PC-9 (cell line): Measurements from ENCODE around the gene GIMAP8. TPM values are rescaled to one million over a fixed set of nuclear protein-coding genes. Genes with fewer than 3 reads are reported as not detected.

Experiments
- BruUV-seq: library from RNA; stranded (reverse); fragments of 400-500 nt; replicated peaks from 2 replicates; lab custom pipeline; 2021; lab: Mats Ljungman, UMichigan
- CTCF ChIA-PET: fragments of 300-600 bp; sonication (Branson Sonifier 250); formaldehyde crosslinking; loops from one replicate; lab custom pipeline; 2022; ENCODE audit warnings: antibody characterized with exemption; lab: Charles Lee
- POLR2A ChIA-PET: fragments of 300-600 bp; sonication (Branson Sonifier 250); formaldehyde crosslinking; loops from one replicate; lab custom pipeline; 2022; ENCODE audit warnings: antibody characterized with exemption; ENCODE audit not compliant: unreplicated experiment; lab: Charles Lee
- DNase-seq, 2 experiments: peaks; one replicate each; pipeline versions ENCODE4 v3.0.0 to v3.0.0-alpha.2; 2015 to 2022; ENCODE audit warnings: mixed read lengths in 1 of 2
- H2AFZ ChIP-seq: fragments of 200-600 bp; sonication (generic); 2 replicates; pipeline ENCODE4 v1.8.1; 2017; ENCODE audit warnings: antibody characterized with exemption
- H3F3A ChIP-seq: fragments of 200-600 bp; sonication (generic); 2 replicates; pipeline ENCODE4 v1.8.1; 2017; ENCODE audit warnings: antibody characterized with exemption, mild to moderate bottlenecking, low read depth; ENCODE audit not compliant: insufficient read depth
- H3K27ac ChIP-seq: fragments of 200-600 bp; sonication (generic); 2 replicates; pipeline ENCODE4 v1.6.1; 2016; ENCODE audit warnings: mixed run types
- H3K27me3 ChIP-seq: fragments of 200-600 bp; sonication (generic); 2 replicates; pipeline ENCODE4 v1.6.1; 2016; ENCODE audit warnings: low read depth, mixed run types; ENCODE audit not compliant: insufficient read depth
- H3K36me3 ChIP-seq: fragments of 200-600 bp; sonication (generic); 2 replicates; pipeline ENCODE4 v1.6.1; 2016; ENCODE audit warnings: low read depth, mixed run types
- H3K4me1 ChIP-seq: fragments of 200-600 bp; sonication (generic); replicated peaks from 2 replicates; pipeline ENCODE4 v1.6.1; 2016; ENCODE audit warnings: mixed run types; ENCODE audit not compliant: insufficient read depth
- H3K4me2 ChIP-seq: fragments of 200-600 bp; sonication (generic); 2 replicates; pipeline ENCODE4 v1.6.1; 2017; ENCODE audit warnings: mixed run types
- H3K4me3 ChIP-seq: fragments of 200-600 bp; sonication (generic); 2 replicates; pipeline ENCODE4 v1.6.1; 2016; ENCODE audit warnings: mixed run types
- H3K79me2 ChIP-seq: fragments of 200-600 bp; sonication (generic); 2 replicates; pipeline ENCODE4 v1.6.1; 2017; ENCODE audit warnings: low read depth, mixed run types
- H3K9me2 ChIP-seq: fragments of 200-600 bp; sonication (generic); 2 replicates; pipeline ENCODE4 v1.8.1; 2017; ENCODE audit warnings: mild to moderate bottlenecking; ENCODE audit not compliant: insufficient read depth
- H3K9me3 ChIP-seq: fragments of 200-600 bp; sonication (generic); 2 replicates; pipeline ENCODE4 v1.8.1; 2016; ENCODE audit warnings: low read depth; ENCODE audit not compliant: insufficient read depth
- H4K20me1 ChIP-seq: fragments of 200-600 bp; sonication (generic); 2 replicates; pipeline ENCODE4 v1.8.1; 2017; ENCODE audit not compliant: insufficient read depth
- CTCF ChIP-seq: fragments of 200-600 bp; sonication (generic); conservative IDR thresholded peaks from 2 replicates; pipeline ENCODE4 v1.6.1; 2017; ENCODE audit warnings: mixed run types, antibody characterized with exemption, mild to moderate bottlenecking, moderate library complexity
- EZH2 ChIP-seq: fragments of 200-600 bp; sonication (generic); IDR thresholded peaks from 2 replicates; pipeline ENCODE4 v1.8.0; 2017; ENCODE audit warnings: antibody characterized with exemption, low read depth
- intact Hi-C: fragments of 100-400 bp; cut with micrococcal nuclease; formaldehyde crosslinking; loops from one replicate; pipeline ENCODE4 v1.10.0; 2022; ENCODE audit not compliant: unreplicated experiment
- total RNA-seq: library from RNA; stranded (reverse); gene quantifications from 2 replicates; pipeline ENCODE4 v1.2.3, GENCODE V29; 2021

The GIMAP8 gene
- total RNA-seq, 1 experiment from 2014 or later, result not detected

DNA sequence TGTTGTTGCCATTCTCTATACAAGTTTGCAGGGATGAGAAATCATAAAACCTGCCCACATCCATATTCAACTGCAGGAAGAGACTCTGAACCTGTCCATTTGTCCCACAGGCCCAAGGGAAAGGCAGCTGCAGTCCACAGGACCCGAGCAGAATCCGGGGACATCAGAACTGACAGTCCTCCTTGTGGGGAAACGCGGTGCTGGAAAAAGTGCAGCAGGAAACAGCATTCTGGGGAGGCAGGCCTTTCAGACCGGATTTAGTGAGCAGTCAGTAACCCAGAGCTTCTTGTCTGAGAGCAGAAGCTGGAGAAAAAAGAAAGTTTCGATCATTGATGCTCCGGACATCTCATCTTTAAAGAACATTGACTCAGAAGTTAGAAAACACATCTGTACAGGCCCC lies 23.5 kb downstream of the GIMAP8 start:
- no peak overlapping the region for H2AFZ ChIP-seq
- no peak overlapping the region for H3K4me2 ChIP-seq
- H3K9me2 ChIP-seq, result no peaks in the 10 kb centered on the region
- H4K20me1 ChIP-seq, result no peaks in the 10 kb centered on the region
- POLR2A ChIA-PET, result no interaction called here
- H3K27ac ChIP-seq, result no peak overlapping the region
- intact Hi-C loops, result no loop called here
- no peaks in the 10 kb centered on the region for H3K36me3 ChIP-seq
- H3K27me3 ChIP-seq, result peaks cover 95% of the 10 kb centered on the region
- H3K4me1 ChIP-seq, result no peaks in the 10 kb centered on the region
- TF ChIP-seq EZH2 (no peak), CTCF (no peak)
- H3K4me3 ChIP-seq, result no peak overlapping the region
- H3F3A ChIP-seq, result no peaks in the 10 kb centered on the region
- BruUV-seq, result no TSS peak
- no peak for DNase-seq
- CTCF ChIA-PET, result no interaction called here
- no peaks in the 10 kb centered on the region for H3K9me3 ChIP-seq
- H3K79me2 ChIP-seq, result no peaks in the 10 kb centered on the region

DNA sequence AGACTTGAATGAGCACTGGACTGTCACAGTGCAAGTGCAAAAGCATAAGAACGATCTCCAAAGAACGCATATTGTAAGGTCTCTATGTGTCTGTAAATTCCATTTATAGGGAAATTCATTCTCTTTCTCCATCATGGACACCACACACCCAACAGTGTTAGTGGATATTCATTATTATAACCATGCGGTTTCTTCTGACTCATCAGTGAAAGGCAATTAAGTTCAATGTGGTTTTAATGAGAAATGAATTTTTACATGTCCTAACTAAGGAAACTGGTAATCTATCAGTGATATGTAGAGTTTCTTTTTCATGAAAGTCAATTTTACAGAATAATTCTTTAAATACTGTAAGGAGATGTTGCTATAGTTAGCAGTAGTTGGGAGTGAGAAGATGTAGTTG lies 25.9 kb downstream of the GIMAP8 start:
- TF ChIP-seq CTCF, result no peak
- no peak for TF ChIP-seq EZH2
- peaks cover 95% of the 10 kb centered on the region for H3K27me3 ChIP-seq
- intact Hi-C loops, result no loop called here
- no peaks in the 10 kb centered on the region for H3K36me3 ChIP-seq
- CTCF ChIA-PET, result no interaction called here
- BruUV-seq, result no TSS peak
- no peaks in the 10 kb centered on the region for H4K20me1 ChIP-seq
- no peak for DNase-seq
- H3K9me3 ChIP-seq, result no peaks in the 10 kb centered on the region
- H2AFZ ChIP-seq, result no peak overlapping the region
- H3K9me2 ChIP-seq, result no peaks in the 10 kb centered on the region
- no peaks in the 10 kb centered on the region for H3F3A ChIP-seq
- H3K79me2 ChIP-seq, result no peaks in the 10 kb centered on the region
- H3K4me2 ChIP-seq, result no peak overlapping the region
- H3K4me3 ChIP-seq, result no peak overlapping the region
- no peaks in the 10 kb centered on the region for H3K4me1 ChIP-seq
- POLR2A ChIA-PET, result no interaction called here
- H3K27ac ChIP-seq, result no peak overlapping the region

DNA sequence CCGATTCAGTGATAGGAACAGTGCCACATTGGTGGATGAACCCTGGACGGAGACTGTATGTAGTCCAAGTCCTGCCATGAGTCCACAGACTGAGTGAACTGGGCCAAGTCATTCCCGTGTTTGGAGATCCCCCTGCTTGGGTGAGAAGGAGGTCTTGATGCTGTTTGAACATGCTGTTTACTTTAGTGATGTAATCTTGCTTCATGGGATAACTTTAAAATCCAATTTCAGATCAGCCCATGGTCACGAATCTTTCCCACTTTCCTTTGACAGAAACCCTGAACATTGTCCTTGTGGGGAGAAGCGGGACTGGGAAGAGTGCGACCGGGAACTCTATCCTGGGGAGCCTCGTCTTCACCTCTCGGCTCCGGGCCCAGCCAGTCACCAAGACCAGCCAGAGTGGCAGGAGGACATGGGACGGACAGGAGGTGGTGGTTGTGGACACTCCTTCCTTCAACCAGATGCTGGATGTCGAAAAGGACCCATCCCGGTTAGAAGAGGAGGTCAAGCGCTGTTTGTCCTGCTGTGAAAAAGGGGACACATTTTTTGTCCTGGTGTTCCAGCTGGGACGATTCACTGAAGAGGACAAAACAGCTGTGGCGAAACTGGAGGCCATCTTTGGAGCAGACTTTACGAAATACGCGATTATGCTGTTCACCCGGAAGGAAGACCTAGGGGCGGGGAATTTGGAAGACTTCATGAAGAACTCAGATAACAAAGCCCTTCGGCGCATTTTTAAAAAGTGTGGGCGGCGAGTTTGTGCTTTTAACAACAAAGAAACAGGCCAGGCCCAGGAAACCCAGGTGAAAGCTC lies 26.6 kb downstream of the GIMAP8 start:
- Histone ChIP-seq H3K27ac (no peak overlapping the region), H2AFZ (no peak overlapping the region), H4K20me1 (no peaks in the 10 kb centered on the region), H3K9me2 (no peaks in the 10 kb centered on the region), H3K27me3 (peaks cover 95% of the 10 kb centered on the region), H3K79me2 (no peaks in the 10 kb centered on the region), H3K4me3 (no peak overlapping the region), H3F3A (no peaks in the 10 kb centered on the region), H3K9me3 (no peaks in the 10 kb centered on the region), H3K4me2 (no peak overlapping the region; the same call in 1 of the 2 replicates), H3K4me1 (no peaks in the 10 kb centered on the region), H3K36me3 (no peaks in the 10 kb centered on the region)
- TF ChIP-seq CTCF (no peak), EZH2 (no peak)
- intact Hi-C loops, result no loop called here
- ChIA-PET CTCF (no interaction called here), POLR2A (no interaction called here)
- DNase-seq, result no peak
- no TSS peak for BruUV-seq
